KG1 (cell line): Measurements from ENCODE around the gene PI4KA.
"Not testable (repeated sequence)": the region's sequence is repeated elsewhere in the genome, so short reads cannot be mapped to it uniquely, and the experiment has no call there.

Experiments used
- DNase-seq: peaks from one replicate; lab custom pipeline; 2025; lab: John Stamatoyannopoulos, UW

PI4KA gene

DNA sequence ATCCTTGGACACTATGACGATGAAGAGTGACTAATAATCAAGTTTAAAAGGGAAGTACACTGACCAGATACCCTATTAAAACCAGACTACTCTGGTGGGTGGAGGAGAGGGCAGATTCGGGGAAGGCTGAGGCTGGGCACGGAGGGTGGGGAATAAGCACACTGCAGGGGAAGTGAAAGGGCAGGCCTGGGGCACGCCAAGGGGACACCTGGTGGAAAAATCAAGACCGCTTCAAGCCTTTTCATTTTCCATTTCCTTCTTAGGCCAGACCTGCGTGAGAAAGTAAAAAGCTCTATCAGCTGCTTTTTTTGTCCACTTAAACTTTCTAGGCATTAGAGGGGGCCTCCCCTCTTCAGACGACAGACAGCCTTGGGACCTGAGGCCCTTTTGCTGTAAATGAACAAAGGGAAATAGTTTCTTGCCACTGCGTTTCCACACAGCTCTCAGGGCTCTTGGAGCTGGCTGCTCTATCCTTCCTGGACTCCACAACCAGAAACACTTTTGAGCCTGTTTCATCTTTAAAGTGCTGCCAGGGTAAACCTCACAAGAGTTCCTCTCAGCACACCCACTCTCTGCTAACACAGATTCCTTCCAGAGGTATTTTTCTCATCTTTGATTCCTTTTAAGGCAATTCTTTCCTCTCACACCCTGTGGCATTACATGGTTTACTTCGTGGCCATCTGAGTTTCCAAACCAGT lies 109.7 kb downstream of the PI4KA start:
- DNase-seq: no peak

DNA sequence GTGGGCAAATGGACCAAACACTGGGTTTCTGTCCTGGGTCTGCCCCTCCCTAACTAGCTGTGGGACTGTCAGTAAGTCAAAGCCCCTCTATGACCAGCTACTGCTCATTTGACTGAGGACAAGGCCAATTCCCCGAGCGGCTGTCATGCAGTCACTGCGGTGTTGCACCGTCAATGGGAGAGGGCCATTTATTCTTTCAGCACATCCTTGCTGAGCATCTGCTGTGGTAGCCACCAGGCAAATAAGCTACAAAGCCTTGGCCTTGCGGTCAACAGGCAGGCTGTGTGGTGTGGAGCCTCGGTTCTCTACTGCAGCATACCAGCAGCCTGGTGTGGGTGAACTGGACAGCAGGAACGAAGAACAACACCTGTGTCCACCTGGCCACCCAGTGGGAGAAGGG lies 110.5 kb downstream of the PI4KA start:
- DNase-seq: no peak

DNA sequence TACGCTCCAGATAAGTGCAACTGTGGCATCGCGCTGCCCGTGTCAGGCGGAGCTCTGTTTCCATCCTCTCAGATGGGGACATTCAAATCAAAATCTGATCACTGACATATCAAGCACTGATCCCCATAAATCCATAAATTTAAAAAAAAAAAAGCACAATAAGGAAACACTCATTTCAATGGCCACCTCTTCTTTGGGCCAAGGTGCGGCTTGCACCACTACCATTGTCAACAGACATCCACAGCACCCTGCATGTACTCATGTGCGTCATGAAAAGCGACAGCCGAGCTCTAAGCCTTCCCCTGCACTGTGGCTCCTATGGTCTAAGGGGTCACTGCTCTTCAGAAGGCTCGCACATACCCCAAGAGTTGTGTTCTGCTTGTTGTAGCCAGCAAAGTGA lies 111.4 kb downstream of the PI4KA start:
- DNase-seq: no peak

- no peak for DNase-seq
Measured at GRCh38 chr22:20746431-20747189, 112.0 kb downstream of the PI4KA start.

GRCh38 chr22:20745119-20745518 lies 113.5 kb downstream of the PI4KA start:
- no peak for DNase-seq

DNA sequence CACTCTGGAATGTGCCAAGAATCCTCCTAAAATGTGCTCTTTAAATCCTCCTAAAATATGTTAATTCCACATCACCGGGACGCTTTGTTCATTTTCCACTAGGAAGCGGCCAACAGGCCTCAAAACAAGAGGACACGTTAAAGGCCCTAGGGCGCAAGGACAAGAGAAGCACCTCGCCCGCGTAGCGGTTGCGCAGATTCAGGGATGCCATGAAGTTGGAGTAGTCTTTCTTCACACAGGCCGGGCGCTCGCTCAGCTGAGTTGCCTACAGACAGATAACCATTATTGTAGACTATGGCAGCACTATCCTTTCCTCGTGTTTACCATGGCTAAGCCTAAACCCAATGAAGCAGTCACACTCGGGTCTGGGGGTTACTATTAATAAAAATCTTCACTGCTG lies 114.2 kb downstream of the PI4KA start:
- no peak for DNase-seq

GRCh38 chr22:20742764-20743163 lies 115.8 kb downstream of the PI4KA start:
- DNase-seq: no peak

- peak; percentile 48 for DNase-seq
Measured at GRCh38 chr22:20741634-20742581, 116.7 kb downstream of the PI4KA start.

DNA sequence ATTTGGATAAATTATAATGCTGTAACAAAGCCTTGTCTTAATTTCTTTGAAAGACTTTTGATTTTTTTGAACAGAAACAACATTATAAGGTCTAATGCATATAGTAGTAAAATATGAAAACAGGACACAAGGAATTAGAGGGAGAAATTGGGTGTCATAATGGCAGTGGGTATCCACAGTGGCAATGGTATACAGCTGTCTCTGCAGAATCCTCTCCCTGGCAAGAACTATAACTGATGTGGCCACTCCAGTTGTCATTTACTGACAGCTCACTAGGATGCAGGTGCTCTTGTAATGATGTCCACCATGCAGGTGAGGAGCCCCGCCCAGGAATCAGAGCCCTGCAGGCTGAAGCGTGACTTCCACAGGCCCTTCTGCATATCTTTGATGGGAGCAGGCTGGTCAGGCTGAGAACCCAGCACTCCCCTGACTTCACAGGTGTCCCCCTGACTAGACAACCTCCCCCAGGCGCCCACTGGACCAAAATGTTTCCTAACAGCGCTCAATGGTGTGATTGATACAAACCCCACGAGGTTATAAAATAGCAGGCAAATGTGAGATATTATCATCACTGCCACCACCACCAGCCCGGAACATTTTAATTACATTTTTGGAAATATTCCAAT lies 117.5 kb downstream of the PI4KA start:
- DNase-seq: no peak

GRCh38 chr22:20740222-20740951 lies 118.2 kb downstream of the PI4KA start:
- no peak for DNase-seq

GRCh38 chr22:20738394-20739089 lies 120.1 kb downstream of the PI4KA start:
- no peak for DNase-seq

DNA sequence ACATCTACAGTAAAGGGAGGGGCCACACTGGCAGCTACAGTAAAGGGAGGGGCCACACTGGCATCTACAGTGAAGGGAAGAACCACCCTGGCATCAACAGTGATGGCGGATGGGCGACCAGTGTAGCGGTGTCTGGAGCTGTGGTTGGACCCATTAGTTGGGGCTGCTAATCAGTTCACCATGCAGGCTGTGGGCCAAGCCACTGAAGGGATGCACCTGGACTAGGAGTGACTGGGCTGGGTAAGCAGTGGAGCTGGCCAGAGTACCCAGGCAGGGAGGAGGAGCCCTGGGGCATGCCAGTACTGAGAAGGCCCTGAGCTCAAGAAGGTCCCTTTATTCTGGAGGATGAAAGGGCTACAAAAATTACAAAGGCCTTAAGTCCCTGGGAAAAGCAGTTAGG lies 121.7 kb downstream of the PI4KA start:
- not testable (repeated sequence) for DNase-seq

DNA sequence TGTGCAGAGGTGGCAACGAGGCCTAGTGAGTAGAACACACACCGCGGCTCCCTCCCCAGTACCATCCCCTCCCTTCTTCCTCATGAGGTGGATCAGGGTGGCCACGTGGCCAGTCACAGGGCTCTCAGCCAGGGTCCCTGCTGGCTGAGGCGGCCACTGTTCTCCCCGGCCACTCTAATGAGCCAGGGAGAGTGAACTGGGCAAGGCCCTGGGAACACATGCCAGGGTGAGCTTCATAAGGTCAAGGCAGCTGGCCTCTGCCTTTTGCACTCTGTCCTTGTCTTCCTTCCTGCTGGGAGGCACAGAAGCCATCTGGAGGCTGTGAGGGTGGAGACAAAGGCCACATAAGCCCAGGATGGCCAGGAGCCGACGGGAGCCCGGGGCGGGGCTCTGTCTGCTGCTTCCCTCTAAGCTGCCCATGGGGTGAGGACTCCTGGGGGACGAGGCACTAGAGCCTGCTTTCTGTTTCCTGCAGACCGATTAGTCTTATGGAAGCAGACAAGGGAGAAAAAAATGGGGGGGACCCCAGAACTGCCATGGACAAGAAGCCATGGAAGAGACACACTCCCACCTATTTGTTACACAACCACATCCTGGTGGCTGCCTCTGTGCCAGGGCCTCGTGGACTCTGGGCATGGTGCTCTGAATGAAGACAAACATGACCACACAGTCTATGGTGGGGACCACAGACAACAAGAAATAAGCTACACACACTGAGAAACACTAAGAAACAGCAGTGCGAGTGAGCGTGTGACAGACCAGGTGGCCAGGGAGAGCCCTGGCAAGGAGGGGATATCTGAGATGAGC lies 123.1 kb downstream of the PI4KA start:
- not testable (repeated sequence) for DNase-seq

DNA sequence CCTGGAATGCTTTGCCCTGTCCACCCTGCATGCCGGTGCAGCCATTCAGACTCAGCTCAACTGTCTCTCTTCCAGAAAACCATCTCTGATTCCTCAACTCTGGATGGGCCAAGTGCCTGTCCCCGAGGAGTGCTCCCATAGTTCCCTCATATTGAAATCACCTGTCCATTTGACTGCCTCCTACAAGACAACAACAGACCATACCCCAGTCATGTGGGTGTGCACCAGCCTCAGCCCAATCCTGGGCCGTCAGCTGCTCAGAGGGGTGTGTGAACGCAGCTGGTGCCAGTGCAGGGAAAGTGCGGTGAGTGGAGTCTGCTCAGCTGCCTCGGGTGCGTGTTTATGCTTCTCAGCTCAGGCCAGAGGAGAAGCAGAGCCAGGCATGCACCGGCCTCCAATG lies 126.2 kb downstream of the PI4KA start:
- not testable (repeated sequence) for DNase-seq

DNA sequence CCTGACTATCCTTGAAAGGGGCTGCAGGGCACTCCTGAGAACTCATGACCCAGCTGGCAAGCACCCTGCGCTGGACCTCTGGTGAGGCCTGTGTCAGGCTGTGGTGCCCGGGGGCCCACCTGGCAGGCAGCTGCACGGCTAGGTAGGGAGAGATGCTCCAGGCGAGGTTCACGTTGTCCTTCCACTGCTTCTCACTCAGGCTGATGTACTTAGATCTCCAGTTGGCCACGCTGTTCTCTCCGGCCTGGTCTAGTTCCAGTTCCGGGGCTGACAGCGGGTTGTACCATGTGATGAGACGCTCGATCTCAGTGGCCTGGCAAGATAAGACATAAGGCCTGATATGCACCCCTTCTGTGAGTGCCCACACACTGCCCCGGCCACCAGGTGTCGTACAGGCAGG lies 129.4 kb downstream of the PI4KA start:
- DNase-seq: no peak

DNA sequence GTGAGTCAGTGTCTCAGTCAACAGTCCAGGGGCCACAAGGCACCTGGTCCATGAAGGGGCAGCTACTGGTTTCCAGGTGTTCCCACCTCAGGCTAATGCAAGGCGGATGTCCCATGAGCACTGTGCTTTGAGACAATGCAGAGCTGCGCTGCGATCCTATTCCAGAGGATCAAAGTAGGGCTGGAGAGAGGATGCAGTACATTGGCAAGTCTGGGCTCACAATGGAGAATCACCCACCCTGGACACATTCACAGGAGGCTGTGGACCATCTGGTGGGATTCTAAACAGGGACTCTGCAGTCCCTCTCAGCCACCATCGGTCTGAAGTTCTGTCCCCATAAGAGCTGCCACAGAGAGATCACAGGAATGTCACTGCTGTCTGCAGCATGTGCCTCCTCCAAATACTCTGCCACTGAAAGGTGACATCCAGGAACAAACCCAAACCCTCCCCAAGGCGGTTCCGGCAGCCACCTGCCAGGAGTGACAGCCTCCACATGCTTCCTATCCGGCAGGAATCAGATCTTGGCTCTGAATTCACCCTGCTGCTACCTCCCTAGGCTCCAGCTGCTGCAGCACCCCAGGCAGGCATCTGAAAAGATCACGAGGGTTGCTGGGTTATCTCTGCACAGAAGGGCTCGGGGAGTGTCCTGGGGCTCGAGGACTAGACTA lies 130.0 kb downstream of the PI4KA start:
- DNase-seq: no peak

DNA sequence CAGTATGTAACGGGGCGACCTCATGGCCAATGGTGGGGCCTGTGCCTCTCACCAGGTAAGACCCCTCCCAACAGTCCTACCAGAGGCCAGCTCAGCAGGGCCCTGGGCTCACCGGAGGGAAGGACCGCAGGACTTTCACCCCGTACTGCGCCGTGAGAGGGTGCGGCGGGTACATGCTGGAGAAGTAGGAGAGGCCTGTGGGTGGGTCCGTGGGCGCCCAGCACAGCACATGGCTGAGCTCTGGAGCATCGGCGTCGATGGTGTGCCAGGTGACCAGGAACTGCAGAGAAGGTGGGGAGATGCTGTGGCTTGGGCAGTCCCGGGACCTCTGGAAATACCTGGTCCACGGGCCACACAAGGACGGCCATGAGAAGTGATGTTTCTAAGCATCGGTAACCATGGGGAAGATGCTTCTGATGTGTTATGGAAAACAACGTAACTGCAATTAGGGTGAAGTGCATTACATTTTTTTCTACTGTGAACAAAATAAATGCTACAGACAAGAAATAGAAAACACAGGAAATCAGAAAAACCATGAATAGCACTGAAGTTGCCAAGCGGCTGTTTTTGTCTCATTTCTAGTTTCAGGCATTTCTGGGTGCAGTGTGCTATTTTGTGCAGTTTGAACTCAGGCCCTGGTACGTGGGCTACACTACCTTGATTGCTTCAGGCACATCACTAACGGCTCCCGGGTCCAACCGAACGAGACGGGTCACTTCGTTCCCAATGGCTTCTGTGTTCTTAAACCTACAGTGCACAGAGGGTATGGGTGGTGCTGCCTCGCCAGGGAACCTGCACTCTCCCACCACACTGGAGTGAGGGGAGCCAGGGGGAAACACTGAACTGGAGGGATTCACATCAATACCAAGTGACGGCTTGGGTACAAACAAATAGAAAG lies 131.2 kb downstream of the PI4KA start:
- DNase-seq: no peak

- no peak for DNase-seq
Measured at GRCh38 chr22:20725987-20726558, 132.5 kb downstream of the PI4KA start.
